DMS 273 (cell line): ENCODE data around the gene MYH11.
"Not testable (repeated sequence)": the region's sequence is repeated elsewhere in the genome, so short reads cannot be mapped to it uniquely, and the experiment has no call there.

Experiments
- DNase-seq: peaks from one replicate; lab custom pipeline; 2025; ENCODE audit not compliant: unreplicated experiment; lab: John Stamatoyannopoulos, UW

The MYH11 gene

GRCh38 chr16:15846510-15846909, 10.3 kb downstream of the MYH11 start:
- no peak for DNase-seq

- no peak for DNase-seq
Observed at GRCh38 chr16:15843635-15844279, 13.1 kb downstream of the MYH11 start.

- not testable (repeated sequence) for DNase-seq
Observed at GRCh38 chr16:15839204-15839603, 17.6 kb downstream of the MYH11 start.

- no peak for DNase-seq
Observed at GRCh38 chr16:15837761-15838160, 19.1 kb downstream of the MYH11 start.

- no peak for DNase-seq
Observed at GRCh38 chr16:15836965-15837611, 19.7 kb downstream of the MYH11 start.

GRCh38 chr16:15836074-15836473, 20.8 kb downstream of the MYH11 start:
- DNase-seq: no peak

- DNase-seq: no peak
Observed at GRCh38 chr16:15835136-15835878, 21.5 kb downstream of the MYH11 start.

- no peak for DNase-seq
Observed at GRCh38 chr16:15834502-15834901, 22.3 kb downstream of the MYH11 start.

GRCh38 chr16:15833541-15833940, 23.3 kb downstream of the MYH11 start:
- DNase-seq: no peak

- no peak for DNase-seq
Observed at GRCh38 chr16:15832241-15832640, 24.6 kb downstream of the MYH11 start.

GRCh38 chr16:15830832-15831451, 25.9 kb downstream of the MYH11 start:
- no peak for DNase-seq

- DNase-seq: peak; percentile 28
Observed at GRCh38 chr16:15829460-15829859, 27.4 kb downstream of the MYH11 start.

- DNase-seq: no peak
Observed at GRCh38 chr16:15827709-15828343, 29.0 kb downstream of the MYH11 start.

- DNase-seq: no peak
Observed at GRCh38 chr16:15827299-15827698, 29.5 kb downstream of the MYH11 start.

- no peak for DNase-seq
Observed at GRCh38 chr16:15825750-15826305, 31.0 kb downstream of the MYH11 start.

GRCh38 chr16:15822957-15823356, 33.9 kb downstream of the MYH11 start:
- DNase-seq: peak; percentile 81

GRCh38 chr16:15820837-15821236, 36.0 kb downstream of the MYH11 start:
- no peak for DNase-seq

- no peak for DNase-seq
Observed at GRCh38 chr16:15819046-15819445, 37.8 kb downstream of the MYH11 start.

GRCh38 chr16:15817446-15817845, 39.4 kb downstream of the MYH11 start:
- no peak for DNase-seq

- no peak for DNase-seq
Observed at GRCh38 chr16:15816228-15816627, 40.6 kb downstream of the MYH11 start.

GRCh38 chr16:15812401-15812750, 44.5 kb downstream of the MYH11 start:
- not testable (repeated sequence) for DNase-seq
